NCI-H187 treated with DMSO at 0.1 percent for 48 hours (cell line): ENCODE results near the gene ITFG1.
"Not testable (repeated sequence)": the region's sequence is repeated elsewhere in the genome, so short reads cannot be mapped to it uniquely, and the experiment has no call there.

ENCODE experiments used
- DNase-seq: peaks from one replicate; lab custom pipeline; 2025; lab: John Stamatoyannopoulos, UW

ITFG1 gene

GRCh38 chr16:47150067-47150466, 310.8 kb downstream of the ITFG1 start:
- DNase-seq = no peak

- DNase-seq = no peak
These were observed 316.3 kb downstream of the ITFG1 start for GRCh38 chr16:47144559-47144877.

- DNase-seq = no peak
These were observed 316.9 kb downstream of the ITFG1 start, which contains the start of gene NETO2 for GRCh38 chr16:47143677-47144558. NETO2 (minus strand) TSS chr16:47143945; CDS start chr16:47143612, 333 bp downstream.

GRCh38 chr16:47142821-47143676, 317.8 kb downstream of the ITFG1 start:
- DNase-seq = no peak

- no peak for DNase-seq
These were observed 318.4 kb downstream of the ITFG1 start for GRCh38 chr16:47142486-47142820.

GRCh38 chr16:47141773-47142485, 318.9 kb downstream of the ITFG1 start:
- DNase-seq = no peak

- DNase-seq = no peak
These were observed 320.2 kb downstream of the ITFG1 start for GRCh38 chr16:47140686-47141085.

- DNase-seq = no peak
These were observed 321.2 kb downstream of the ITFG1 start for GRCh38 chr16:47139561-47140185.

GRCh38 chr16:47137925-47138324, 322.9 kb downstream of the ITFG1 start:
- DNase-seq = not testable (repeated sequence)

GRCh38 chr16:47136099-47136842, 324.6 kb downstream of the ITFG1 start:
- DNase-seq = no peak

- DNase-seq = no peak
These were observed 326.3 kb downstream of the ITFG1 start for GRCh38 chr16:47134550-47134949.

GRCh38 chr16:47132308-47132707, 328.6 kb downstream of the ITFG1 start:
- DNase-seq = no peak

- DNase-seq = no peak
These were observed 331.0 kb downstream of the ITFG1 start for GRCh38 chr16:47129755-47130435.

GRCh38 chr16:47127541-47127940, 333.3 kb downstream of the ITFG1 start:
- no peak for DNase-seq

- no peak for DNase-seq
These were observed 335.1 kb downstream of the ITFG1 start for GRCh38 chr16:47125757-47126156.

GRCh38 chr16:47113130-47113529, 347.7 kb downstream of the ITFG1 start:
- DNase-seq = no peak

- no peak for DNase-seq
These were observed 349.9 kb downstream of the ITFG1 start for GRCh38 chr16:47110939-47111338.

- no peak for DNase-seq
These were observed 351.5 kb downstream of the ITFG1 start for GRCh38 chr16:47109361-47109760.
